ENCODE results near the gene ARHGEF38.

The ARHGEF38 gene

DNA sequence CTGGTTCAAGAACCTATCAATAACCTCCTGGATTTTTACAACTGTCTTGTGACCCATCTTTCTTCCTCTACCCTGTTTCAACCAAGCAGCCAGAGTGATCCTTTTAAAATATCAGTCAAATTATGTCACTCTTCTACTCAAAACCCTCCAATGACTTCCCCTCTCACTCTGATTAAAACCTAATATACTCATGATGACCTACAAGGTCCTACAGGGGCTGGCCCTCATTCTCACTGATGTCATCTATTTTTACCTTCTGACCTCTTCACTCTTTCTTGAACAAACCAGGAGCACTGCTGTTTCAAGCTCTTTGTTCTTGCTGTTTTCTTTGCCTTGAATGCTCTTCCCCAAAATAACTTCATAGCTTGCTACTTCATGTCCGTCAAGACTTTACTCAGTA lies 48.5 kb downstream of the ARHGEF38 start:
- Histone ChIP-seq H3K9me3 (ENCODE audit: control insufficient read depth, insufficient read depth, low read depth, low read length) (no peaks in the 10 kb centered on the region), H3K36me3 (ENCODE audit: control insufficient read depth in 2 of 2, insufficient read depth in 1 of 2, low read length in 2 of 2) (no peaks in the 10 kb centered on the region), H3K4me3 (ENCODE audit: low read depth, low read length) (no peak overlapping the region), H3K4me1 (ENCODE audit: control insufficient read depth, insufficient read depth, low read length) (no peaks in the 10 kb centered on the region), H3K27ac (ENCODE audit: extremely low read depth, low read depth, low read length) (no peak overlapping the region)
- TF ChIP-seq KLF8 (tag by site-specific recombination; IDR thresholded peaks at IDR 0.05) (no peak), ZNF521 (tag by site-specific recombination; IDR thresholded peaks at IDR 0.05) (no peak), ZEB2 (tag by site-specific recombination; IDR thresholded peaks at IDR 0.05) (no peak), ZNF157 (tag by site-specific recombination; IDR thresholded peaks at IDR 0.05) (no peak)
- CTCF ChIA-PET = no interaction called here
- POLR2A ChIA-PET = no interaction called here

DNA sequence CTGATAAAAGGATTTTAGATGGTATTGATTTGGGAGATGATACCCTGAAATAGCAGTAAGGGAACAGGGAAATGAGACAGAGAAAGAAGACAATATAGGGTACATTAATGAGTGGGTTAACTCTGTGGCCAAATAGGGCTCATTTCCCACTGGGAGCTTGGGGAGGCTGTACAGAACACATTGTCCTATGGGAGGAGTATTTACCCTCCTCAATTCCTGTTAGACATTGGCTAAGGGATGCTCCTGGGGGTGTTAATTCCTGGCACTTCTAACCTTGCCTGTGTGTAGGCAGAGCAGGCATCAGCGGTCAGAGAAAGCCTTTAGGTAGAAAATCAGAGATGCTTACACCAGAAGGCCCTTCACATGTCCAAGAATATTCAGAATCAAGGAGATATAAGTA lies 49.0 kb downstream of the ARHGEF38 start:
- no peaks in the 10 kb centered on the region for H3K9me3 ChIP-seq (ENCODE audit: control insufficient read depth, insufficient read depth, low read depth, low read length)
- H3K27ac ChIP-seq (ENCODE audit: extremely low read depth, low read depth, low read length) = no peak overlapping the region
- H3K4me1 ChIP-seq (ENCODE audit: control insufficient read depth, insufficient read depth, low read length) = no peaks in the 10 kb centered on the region
- TF ChIP-seq ZNF624 (tag by site-specific recombination; IDR thresholded peaks at IDR 0.05) (no peak), ZNF585B (tag by site-specific recombination; IDR thresholded peaks at IDR 0.05) (no peak), ZNF416 (tag by site-specific recombination; IDR thresholded peaks at IDR 0.05) (no peak), RBAK (tag by site-specific recombination; IDR thresholded peaks at IDR 0.05) (no peak), ZNF18 (tag by site-specific recombination; IDR thresholded peaks at IDR 0.05) (no peak), MEIS1 (CRISPR knock-in tag; IDR thresholded peaks at IDR 0.05; ENCODE audit: borderline replicate concordance) (no peak), ZNF561 (tag by site-specific recombination; IDR thresholded peaks at IDR 0.05; ENCODE audit: borderline replicate concordance) (no peak), ZBTB17 (tag by site-specific recombination; IDR thresholded peaks at IDR 0.05) (no peak), SP2 (tag by site-specific recombination; IDR thresholded peaks at IDR 0.05) (no peak)
- TF ChIP-seq, protein P1, sequence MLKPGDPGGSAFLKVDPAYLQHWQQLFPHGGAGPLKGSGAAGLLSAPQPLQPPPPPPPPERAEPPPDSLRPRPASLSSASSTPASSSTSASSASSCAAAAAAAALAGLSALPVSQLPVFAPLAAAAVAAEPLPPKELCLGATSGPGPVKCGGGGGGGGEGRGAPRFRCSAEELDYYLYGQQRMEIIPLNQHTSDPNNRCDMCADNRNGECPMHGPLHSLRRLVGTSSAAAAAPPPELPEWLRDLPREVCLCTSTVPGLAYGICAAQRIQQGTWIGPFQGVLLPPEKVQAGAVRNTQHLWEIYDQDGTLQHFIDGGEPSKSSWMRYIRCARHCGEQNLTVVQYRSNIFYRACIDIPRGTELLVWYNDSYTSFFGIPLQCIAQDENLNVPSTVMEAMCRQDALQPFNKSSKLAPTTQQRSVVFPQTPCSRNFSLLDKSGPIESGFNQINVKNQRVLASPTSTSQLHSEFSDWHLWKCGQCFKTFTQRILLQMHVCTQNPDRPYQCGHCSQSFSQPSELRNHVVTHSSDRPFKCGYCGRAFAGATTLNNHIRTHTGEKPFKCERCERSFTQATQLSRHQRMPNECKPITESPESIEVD (tag by site-specific recombination; IDR thresholded peaks at IDR 0.05) = no peak
- TF ChIP-seq, protein P2, sequence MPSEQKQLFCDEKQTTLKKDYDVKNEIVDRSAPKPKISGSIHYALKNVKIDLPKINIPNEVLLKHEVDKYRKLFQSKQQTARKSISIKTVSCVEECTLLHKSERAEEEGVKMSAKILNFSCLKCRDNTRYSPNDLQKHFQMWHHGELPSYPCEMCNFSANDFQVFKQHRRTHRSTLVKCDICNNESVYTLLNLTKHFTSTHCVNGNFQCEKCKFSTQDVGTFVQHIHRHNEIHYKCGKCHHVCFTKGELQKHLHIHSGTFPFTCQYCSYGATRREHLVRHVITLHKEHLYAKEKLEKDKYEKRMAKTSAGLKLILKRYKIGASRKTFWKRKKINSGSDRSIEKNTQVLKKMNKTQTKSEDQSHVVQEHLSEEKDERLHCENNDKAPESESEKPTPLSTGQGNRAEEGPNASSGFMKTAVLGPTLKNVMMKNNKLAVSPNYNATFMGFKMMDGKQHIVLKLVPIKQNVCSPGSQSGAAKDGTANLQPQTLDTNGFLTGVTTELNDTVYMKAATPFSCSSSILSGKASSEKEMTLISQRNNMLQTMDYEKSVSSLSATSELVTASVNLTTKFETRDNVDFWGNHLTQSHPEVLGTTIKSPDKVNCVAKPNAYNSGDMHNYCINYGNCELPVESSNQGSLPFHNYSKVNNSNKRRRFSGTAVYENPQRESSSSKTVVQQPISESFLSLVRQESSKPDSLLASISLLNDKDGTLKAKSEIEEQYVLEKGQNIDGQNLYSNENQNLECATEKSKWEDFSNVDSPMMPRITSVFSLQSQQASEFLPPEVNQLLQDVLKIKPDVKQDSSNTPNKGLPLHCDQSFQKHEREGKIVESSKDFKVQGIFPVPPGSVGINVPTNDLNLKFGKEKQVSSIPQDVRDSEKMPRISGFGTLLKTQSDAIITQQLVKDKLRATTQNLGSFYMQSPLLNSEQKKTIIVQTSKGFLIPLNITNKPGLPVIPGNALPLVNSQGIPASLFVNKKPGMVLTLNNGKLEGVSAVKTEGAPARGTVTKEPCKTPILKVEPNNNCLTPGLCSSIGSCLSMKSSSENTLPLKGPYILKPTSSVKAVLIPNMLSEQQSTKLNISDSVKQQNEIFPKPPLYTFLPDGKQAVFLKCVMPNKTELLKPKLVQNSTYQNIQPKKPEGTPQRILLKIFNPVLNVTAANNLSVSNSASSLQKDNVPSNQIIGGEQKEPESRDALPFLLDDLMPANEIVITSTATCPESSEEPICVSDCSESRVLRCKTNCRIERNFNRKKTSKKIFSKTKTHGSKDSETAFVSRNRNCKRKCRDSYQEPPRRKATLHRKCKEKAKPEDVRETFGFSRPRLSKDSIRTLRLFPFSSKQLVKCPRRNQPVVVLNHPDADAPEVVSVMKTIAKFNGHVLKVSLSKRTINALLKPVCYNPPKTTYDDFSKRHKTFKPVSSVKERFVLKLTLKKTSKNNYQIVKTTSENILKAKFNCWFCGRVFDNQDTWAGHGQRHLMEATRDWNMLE (tag by site-specific recombination; conservative IDR thresholded peaks at IDR 0.05; ENCODE audit: low read depth) = no peak
- TF ChIP-seq, protein P3, sequence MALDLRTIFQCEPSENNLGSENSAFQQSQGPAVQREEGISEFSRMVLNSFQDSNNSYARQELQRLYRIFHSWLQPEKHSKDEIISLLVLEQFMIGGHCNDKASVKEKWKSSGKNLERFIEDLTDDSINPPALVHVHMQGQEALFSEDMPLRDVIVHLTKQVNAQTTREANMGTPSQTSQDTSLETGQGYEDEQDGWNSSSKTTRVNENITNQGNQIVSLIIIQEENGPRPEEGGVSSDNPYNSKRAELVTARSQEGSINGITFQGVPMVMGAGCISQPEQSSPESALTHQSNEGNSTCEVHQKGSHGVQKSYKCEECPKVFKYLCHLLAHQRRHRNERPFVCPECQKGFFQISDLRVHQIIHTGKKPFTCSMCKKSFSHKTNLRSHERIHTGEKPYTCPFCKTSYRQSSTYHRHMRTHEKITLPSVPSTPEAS (tag by site-specific recombination; IDR thresholded peaks at IDR 0.05) = no peak
- H3K36me3 ChIP-seq (ENCODE audit: control insufficient read depth in 2 of 2, insufficient read depth in 1 of 2, low read length in 2 of 2) = no peaks in the 10 kb centered on the region
- H3K4me3 ChIP-seq (ENCODE audit: low read depth, low read length) = no peak overlapping the region
- ChIA-PET POLR2A (no interaction called here), CTCF (no interaction called here)

Measured in HEK293 (cell line).